OCI-LY3 (cell line): ENCODE data around the gene PPP2R2D.

Source experiments
- H2AFZ ChIP-seq: fragments of 200-600, 300-600 bp; shearing (Covaris generic); 2 replicates; pipeline ENCODE4 v1.6.0; 2014; ENCODE audit warnings: antibody characterized with exemption, low read depth, low read length
- H3K27ac ChIP-seq: fragments of 200-600, 300-600 bp; sonication (generic); 2 replicates; pipeline ENCODE4 v1.5.1; 2014; ENCODE audit warnings: mild to moderate bottlenecking, low read length, moderate library complexity, mixed read lengths
- H3K27me3 ChIP-seq: fragments of 200-600, 300-600 bp; sonication (generic); 2 replicates; pipeline ENCODE4 v1.6.1; 2014; ENCODE audit warnings: low read depth, low read length, mixed read lengths
- H3K36me3 ChIP-seq: fragments of 200-600, 300-600 bp; sonication (generic); replicated peaks from 2 replicates; pipeline ENCODE3; 2014; ENCODE audit warnings: low read depth, low read length, mixed read lengths
- H3K4me1 ChIP-seq: fragments of 300-600, 200-600 bp; sonication (generic); 2 replicates; pipeline ENCODE4 v1.6.1; 2014; ENCODE audit warnings: low read length, mixed read lengths
- H3K4me2 ChIP-seq: fragments of 200-600, 300-600 bp; sonication (generic); 2 replicates; pipeline ENCODE4 v1.6.1; 2014; ENCODE audit warnings: low read length, mixed read lengths
- H3K4me3 ChIP-seq: fragments of 300-600, 200-600 bp; sonication (generic); 2 replicates; pipeline ENCODE4 v1.5.1; 2014; ENCODE audit warnings: antibody characterized with exemption, mild to moderate bottlenecking, low read length, moderate library complexity
- H3K79me2 ChIP-seq: fragments of 300-600, 200-600 bp; shearing (Covaris generic); 2 replicates; pipeline ENCODE4 v1.6.1; 2014; ENCODE audit warnings: mild to moderate bottlenecking, low read length, mixed read lengths
- H3K9ac ChIP-seq: fragments of 300-600, 200-600 bp; shearing (Covaris generic); 2 replicates; pipeline ENCODE4 v1.6.0; 2014; ENCODE audit warnings: mild to moderate bottlenecking, low read length, moderate library complexity
- H3K9me3 ChIP-seq: fragments of 200-600, 300-600 bp; shearing (Covaris generic); 2 replicates; pipeline ENCODE4 v1.6.1; 2014; ENCODE audit warnings: low read length, mixed read lengths; ENCODE audit not compliant: insufficient read depth
- H4K20me1 ChIP-seq: fragments of 200-600, 300-600 bp; sonication (generic); 2 replicates; pipeline ENCODE4 v1.6.1; 2016; ENCODE audit warnings: low read length, mixed read lengths; ENCODE audit not compliant: insufficient read depth
- CTCF ChIP-seq: fragments of 200-600, 300-600 bp; sonication (generic); IDR thresholded peaks from 2 replicates; pipeline ENCODE4 v1.5.1; 2014; ENCODE audit warnings: antibody characterized with exemption, low read length, low read depth
- EZH2phosphoT487 ChIP-seq: fragments of 200-600 bp; shearing (Covaris generic); IDR thresholded peaks from 2 replicates; pipeline ENCODE4 v1.6.1; 2018; ENCODE audit warnings: antibody characterized with exemption, mixed run types, low read depth

The PPP2R2D gene

GRCh38 chr10:131925011-131925649 lies 24.3 kb downstream of the PPP2R2D start:
- H3K9ac ChIP-seq, result no peak overlapping the region
- peaks cover 99% of the 10 kb centered on the region for H3K79me2 ChIP-seq
- H3K36me3 ChIP-seq, result peaks cover 6% of the 10 kb centered on the region
- TF ChIP-seq CTCF (no peak), EZH2phosphoT487 (no peak)
- H3K4me1 ChIP-seq, result peaks cover 16% of the 10 kb centered on the region
- no peak overlapping the region for H3K4me2 ChIP-seq
- no peak overlapping the region for H3K4me3 ChIP-seq
- no peak overlapping the region for H2AFZ ChIP-seq
- peaks cover 69% of the 10 kb centered on the region for H4K20me1 ChIP-seq
- no peak overlapping the region for H3K27ac ChIP-seq
- no peaks in the 10 kb centered on the region for H3K9me3 ChIP-seq
- H3K27me3 ChIP-seq, result no peaks in the 10 kb centered on the region

GRCh38 chr10:131925716-131926115 lies 24.9 kb downstream of the PPP2R2D start:
- Histone ChIP-seq H3K9ac (no peak overlapping the region), H3K27ac (no peak overlapping the region), H3K4me2 (no peak overlapping the region), H4K20me1 (peaks cover 72% of the 10 kb centered on the region), H3K4me3 (no peak overlapping the region), H3K36me3 (peaks cover 6% of the 10 kb centered on the region), H3K4me1 (peaks cover 16% of the 10 kb centered on the region), H2AFZ (no peak overlapping the region), H3K9me3 (no peaks in the 10 kb centered on the region), H3K79me2 (peaks cover 100% of the 10 kb centered on the region), H3K27me3 (no peaks in the 10 kb centered on the region)
- TF ChIP-seq CTCF (no peak), EZH2phosphoT487 (no peak)

- peaks cover 69% of the 10 kb centered on the region for H4K20me1 ChIP-seq
- H3K27ac ChIP-seq, result no peak overlapping the region
- H3K36me3 ChIP-seq, result peaks cover 6% of the 10 kb centered on the region
- H3K4me2 ChIP-seq, result no peak overlapping the region
- no peaks in the 10 kb centered on the region for H3K27me3 ChIP-seq
- peaks cover 12% of the 10 kb centered on the region for H3K4me1 ChIP-seq
- H3K9me3 ChIP-seq, result no peaks in the 10 kb centered on the region
- H3K4me3 ChIP-seq, result no peak overlapping the region
- peaks cover 100% of the 10 kb centered on the region for H3K79me2 ChIP-seq
- no peak overlapping the region for H3K9ac ChIP-seq
- no peak for TF ChIP-seq EZH2phosphoT487
- no peak for TF ChIP-seq CTCF
- H2AFZ ChIP-seq, result no peak overlapping the region
These were observed 25.4 kb downstream of the PPP2R2D start for GRCh38 chr10:131926253-131926652.

- H3K4me2 ChIP-seq, result no peak overlapping the region
- peaks cover 12% of the 10 kb centered on the region for H3K4me1 ChIP-seq
- peaks cover 6% of the 10 kb centered on the region for H3K36me3 ChIP-seq
- peaks cover 100% of the 10 kb centered on the region for H3K79me2 ChIP-seq
- no peak overlapping the region for H2AFZ ChIP-seq
- H3K9ac ChIP-seq, result no peak overlapping the region
- TF ChIP-seq CTCF (no peak), EZH2phosphoT487 (no peak)
- H3K27ac ChIP-seq, result no peak overlapping the region
- H3K27me3 ChIP-seq, result no peaks in the 10 kb centered on the region
- H4K20me1 ChIP-seq, result peaks cover 63% of the 10 kb centered on the region
- H3K9me3 ChIP-seq, result no peaks in the 10 kb centered on the region
- H3K4me3 ChIP-seq, result no peak overlapping the region
These were observed 26.2 kb downstream of the PPP2R2D start for GRCh38 chr10:131926743-131927595.
